GM15510 (cell line): ENCODE results near the gene GHRH.

Source experiments
- POLR2A ChIP-seq: IDR thresholded peaks from 3 replicates; pipeline ENCODE4 v1.6.1; 2011; ENCODE audit warnings: borderline replicate concordance; ENCODE audit not compliant: insufficient read length; ENCODE audit errors: extremely low read depth

Gene GHRH

GRCh38 chr20:37219751-37220668 is 41.6 kb downstream of the GHRH start:
- no peak for TF ChIP-seq POLR2A

GRCh38 chr20:37218976-37219375 is 42.6 kb downstream of the GHRH start:
- TF ChIP-seq POLR2A, result no peak

- no peak for TF ChIP-seq POLR2A
Measured at GRCh38 chr20:37218441-37218840, 43.2 kb downstream of the GHRH start.

GRCh38 chr20:37209661-37210314 is 51.8 kb downstream of the GHRH start:
- no peak for TF ChIP-seq POLR2A

DNA sequence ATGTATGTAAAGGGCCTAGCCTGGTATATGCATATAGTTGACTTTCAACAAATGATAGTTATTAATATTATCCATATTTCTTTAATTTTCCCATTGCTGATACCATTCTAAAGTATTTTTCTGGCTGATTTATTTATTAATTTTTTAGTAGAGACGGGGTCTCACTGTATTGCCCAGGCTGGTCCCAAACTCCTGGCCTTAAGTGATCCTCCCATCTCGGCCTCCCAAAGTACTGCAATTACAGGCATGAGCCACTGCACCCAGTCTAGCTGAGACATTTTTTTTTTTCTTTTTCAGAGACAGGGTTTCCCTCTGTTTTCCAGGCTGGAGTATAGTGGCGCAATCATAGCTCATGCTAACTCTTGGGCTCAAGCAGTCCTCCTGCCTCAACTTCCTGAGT is 52.4 kb downstream of the GHRH start:
- TF ChIP-seq POLR2A, result no peak

- TF ChIP-seq POLR2A, result no peak
Measured at GRCh38 chr20:37207171-37207570, 54.4 kb downstream of the GHRH start.

DNA sequence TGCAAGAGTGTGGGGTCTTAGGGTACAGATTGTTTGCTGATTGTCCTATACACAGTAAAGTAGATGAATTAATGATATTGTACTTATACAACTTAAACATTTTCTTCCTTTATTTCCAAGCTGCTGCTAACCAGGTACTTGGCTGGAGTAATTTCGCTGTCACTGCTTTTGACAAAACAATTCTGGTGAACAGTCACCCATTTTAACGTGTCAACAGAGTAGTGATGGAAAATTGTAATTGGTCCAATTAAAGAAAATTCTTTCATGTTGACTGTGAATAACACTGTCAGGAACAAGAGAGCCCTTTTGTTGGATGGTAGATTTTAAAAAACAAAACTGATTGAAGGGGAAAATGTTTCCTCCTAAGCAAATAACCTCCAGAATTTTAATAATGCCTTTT is 55.8 kb downstream of the GHRH start:
- TF ChIP-seq POLR2A, result no peak

DNA sequence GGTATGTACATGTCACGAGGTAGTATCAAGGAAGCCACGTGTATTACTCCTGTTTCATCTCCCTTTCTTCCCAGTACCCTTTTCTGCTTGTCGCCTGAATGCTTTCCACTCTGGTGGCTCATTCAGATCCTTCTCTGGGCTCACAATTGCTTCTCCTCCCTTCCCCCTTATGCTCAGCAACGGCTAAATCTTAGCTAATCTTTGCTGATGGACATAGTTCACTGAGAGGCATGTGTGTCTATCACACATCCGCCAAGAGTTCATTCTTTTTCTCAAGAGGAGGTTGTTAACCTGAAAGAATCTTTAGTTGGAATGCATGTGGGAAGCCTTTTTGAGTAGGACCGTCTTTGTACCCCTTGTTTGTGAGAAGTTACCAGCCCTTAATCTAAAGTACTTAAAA is 56.5 kb downstream of the GHRH start:
- no peak for TF ChIP-seq POLR2A

- TF ChIP-seq POLR2A, result no peak
Measured at GRCh38 chr20:37204056-37204455, 57.6 kb downstream of the GHRH start.

- TF ChIP-seq POLR2A, result no peak
Measured at GRCh38 chr20:37202267-37202943, 59.2 kb downstream of the GHRH start.

GRCh38 chr20:37201827-37202162 is 59.8 kb downstream of the GHRH start:
- TF ChIP-seq POLR2A, result no peak
